ENCODE results near the gene FAM168A.

FAM168A gene

GRCh38 chr11:73386016-73386415 lies 211.9 kb downstream of the FAM168A start:
- DNase-seq (ENCODE audit: low spot score in 2 of 2) (no peak), ATAC-seq (ENCODE audit: low read depth) (peak; percentile 10)
- Mint-ChIP-seq H3K4me3 (peak overlapping the region; percentile 28), H3K27ac (peak overlapping the region; percentile 96), H3K27me3 (no peaks in the 10 kb centered on the region), H3K9me3 (no peaks in the 10 kb centered on the region), H3K4me1 (peaks cover 76% of the 10 kb centered on the region), H3K36me3 (peaks cover 4% of the 10 kb centered on the region)

- Mint-ChIP-seq H3K36me3 (peaks cover 4% of the 10 kb centered on the region), H3K27ac (peak overlapping the region; percentile 96), H3K9me3 (no peaks in the 10 kb centered on the region), H3K4me3 (peak overlapping the region; percentile 28), H3K27me3 (no peaks in the 10 kb centered on the region), H3K4me1 (peaks cover 81% of the 10 kb centered on the region)
- DNase-seq (ENCODE audit: low spot score in 2 of 2) (peak; percentile 82 to 85), ATAC-seq (ENCODE audit: low read depth) (peak; percentile 78)
Observed at GRCh38 chr11:73384872-73385689, 212.8 kb downstream of the FAM168A start.

GRCh38 chr11:73384531-73384871 lies 213.4 kb downstream of the FAM168A start:
- Mint-ChIP-seq H3K4me3 (peak overlapping the region; percentile 28), H3K27me3 (no peaks in the 10 kb centered on the region), H3K9me3 (no peaks in the 10 kb centered on the region), H3K36me3 (no peaks in the 10 kb centered on the region), H3K4me1 (peaks cover 81% of the 10 kb centered on the region), H3K27ac (peak overlapping the region; percentile 96)
- ATAC-seq (ENCODE audit: low read depth) (no peak), DNase-seq (ENCODE audit: low spot score in 2 of 2) (no peak)

GRCh38 chr11:73384125-73384441 lies 213.8 kb downstream of the FAM168A start:
- H3K4me3 Mint-ChIP-seq, result peak overlapping the region; percentile 28
- H3K9me3 Mint-ChIP-seq, result no peaks in the 10 kb centered on the region
- no peaks in the 10 kb centered on the region for H3K27me3 Mint-ChIP-seq
- no peaks in the 10 kb centered on the region for H3K36me3 Mint-ChIP-seq
- H3K4me1 Mint-ChIP-seq, result peaks cover 83% of the 10 kb centered on the region
- DNase-seq (ENCODE audit: low spot score in 2 of 2), result no peak
- H3K27ac Mint-ChIP-seq, result peak overlapping the region; percentile 96
- no peak for ATAC-seq (ENCODE audit: low read depth)

GRCh38 chr11:73383249-73384124 lies 214.4 kb downstream of the FAM168A start:
- Mint-ChIP-seq H3K4me3 (peak overlapping the region; percentile 79), H3K27ac (peak overlapping the region; percentile 96), H3K4me1 (peaks cover 86% of the 10 kb centered on the region), H3K9me3 (no peaks in the 10 kb centered on the region), H3K36me3 (no peaks in the 10 kb centered on the region), H3K27me3 (no peaks in the 10 kb centered on the region)
- no peak for DNase-seq (ENCODE audit: low spot score in 2 of 2)
- no peak for ATAC-seq (ENCODE audit: low read depth)

- Mint-ChIP-seq H3K4me3 (peak overlapping the region; percentile 79), H3K27me3 (no peaks in the 10 kb centered on the region), H3K36me3 (peaks cover 2% of the 10 kb centered on the region), H3K4me1 (peaks cover 86% of the 10 kb centered on the region), H3K27ac (peak overlapping the region; percentile 96), H3K9me3 (no peaks in the 10 kb centered on the region)
- ATAC-seq (ENCODE audit: low read depth) (no peak), DNase-seq (ENCODE audit: low spot score in 2 of 2) (no peak)
Observed at GRCh38 chr11:73382747-73383146, 215.2 kb downstream of the FAM168A start.

- Mint-ChIP-seq H3K36me3 (peaks cover 2% of the 10 kb centered on the region), H3K4me3 (peak overlapping the region; percentile 69), H3K9me3 (no peaks in the 10 kb centered on the region), H3K27me3 (no peaks in the 10 kb centered on the region), H3K27ac (peak overlapping the region; percentile 96), H3K4me1 (peaks cover 83% of the 10 kb centered on the region)
- DNase-seq (ENCODE audit: low spot score in 2 of 2) (no peak), ATAC-seq (ENCODE audit: low read depth) (no peak)
Observed at GRCh38 chr11:73382183-73382582, 215.7 kb downstream of the FAM168A start.

GRCh38 chr11:73381589-73381988 lies 216.3 kb downstream of the FAM168A start:
- peaks cover 83% of the 10 kb centered on the region for H3K4me1 Mint-ChIP-seq
- peaks cover 4% of the 10 kb centered on the region for H3K36me3 Mint-ChIP-seq
- peak overlapping the region; percentile 96 for H3K27ac Mint-ChIP-seq
- peak overlapping the region; percentile 69 for H3K4me3 Mint-ChIP-seq
- ATAC-seq (ENCODE audit: low read depth) (no peak), DNase-seq (ENCODE audit: low spot score in 2 of 2) (no peak)
- H3K9me3 Mint-ChIP-seq, result no peaks in the 10 kb centered on the region
- no peaks in the 10 kb centered on the region for H3K27me3 Mint-ChIP-seq

GRCh38 chr11:73380897-73381410 lies 217.0 kb downstream of the FAM168A start:
- no peaks in the 10 kb centered on the region for H3K27me3 Mint-ChIP-seq
- H3K4me1 Mint-ChIP-seq, result peaks cover 77% of the 10 kb centered on the region
- H3K36me3 Mint-ChIP-seq, result peaks cover 4% of the 10 kb centered on the region
- peak overlapping the region; percentile 96 for H3K27ac Mint-ChIP-seq
- H3K4me3 Mint-ChIP-seq, result peak overlapping the region; percentile 69
- ATAC-seq (ENCODE audit: low read depth) (no peak), DNase-seq (ENCODE audit: low spot score in 2 of 2) (no peak)
- no peaks in the 10 kb centered on the region for H3K9me3 Mint-ChIP-seq

- DNase-seq (ENCODE audit: low spot score in 2 of 2) (no peak), ATAC-seq (ENCODE audit: low read depth) (no peak)
- Mint-ChIP-seq H3K36me3 (peaks cover 4% of the 10 kb centered on the region), H3K27me3 (no peaks in the 10 kb centered on the region), H3K4me1 (peaks cover 80% of the 10 kb centered on the region), H3K9me3 (no peaks in the 10 kb centered on the region), H3K4me3 (peak overlapping the region; percentile 96), H3K27ac (peak overlapping the region; percentile 96)
Observed at GRCh38 chr11:73380331-73380730, 217.6 kb downstream of the FAM168A start.

- Mint-ChIP-seq H3K27me3 (no peaks in the 10 kb centered on the region), H3K36me3 (peaks cover 4% of the 10 kb centered on the region), H3K4me3 (peak overlapping the region; percentile 96), H3K4me1 (peaks cover 75% of the 10 kb centered on the region), H3K9me3 (no peaks in the 10 kb centered on the region), H3K27ac (peak overlapping the region; percentile 96)
- ATAC-seq (ENCODE audit: low read depth) (no peak), DNase-seq (ENCODE audit: low spot score in 2 of 2) (no peak)
Observed at GRCh38 chr11:73379189-73379880, 218.6 kb downstream of the FAM168A start.

GRCh38 chr11:73376803-73377629 lies 220.9 kb downstream of the FAM168A start:
- ATAC-seq (ENCODE audit: low read depth), result peak; percentile 27

GRCh38 chr11:73376160-73376802 lies 221.6 kb downstream of the FAM168A start, which contains the start of gene RELT:
RELT (plus strand) TSS chr11:73376399; CDS start chr11:73389137, 12,738 bp downstream.
- Mint-ChIP-seq H3K27ac (peak within 1 kb of the TSS; percentile 96), H3K36me3 (peaks cover 4% of the 10 kb centered on the region), H3K4me3 (peak within 1 kb of the TSS; percentile 96), H3K27me3 (no peaks in the 10 kb centered on the region), H3K4me1 (peaks cover 62% of the 10 kb centered on the region), H3K9me3 (no peaks in the 10 kb centered on the region)
- ATAC-seq (ENCODE audit: low read depth), result peak; percentile 84
- DNase-seq (ENCODE audit: low spot score in 2 of 2), result peak; percentile 97 to 99

More at GRCh38 chr11:73376803-73377629, 220.9 kb downstream of the FAM168A start:
- Mint-ChIP-seq H3K27ac (peak overlapping the region; percentile 96), H3K9me3 (no peaks in the 10 kb centered on the region), H3K27me3 (no peaks in the 10 kb centered on the region), H3K36me3 (peaks cover 4% of the 10 kb centered on the region), H3K4me1 (peaks cover 62% of the 10 kb centered on the region), H3K4me3 (peak overlapping the region; percentile 96)
- DNase-seq (ENCODE audit: low spot score in 2 of 2), result peak; percentile 58 to 60

Data from memory B cell (primary cell).